GM18519 (cell line): ENCODE measurements around the gene LRMDA.

Source experiments
- ATAC-seq: cut with Tn5 transposase; IDR thresholded peaks from one replicate; pipeline ENCODE4 v1.9.1; 2021; ENCODE audit warnings: mild to moderate bottlenecking, moderate library complexity; ENCODE audit not compliant: unreplicated experiment, low FRiP score

The LRMDA gene

GRCh38 chr10:75847477-75847876 lies 416.1 kb downstream of the LRMDA start:
- ATAC-seq = no peak

DNA sequence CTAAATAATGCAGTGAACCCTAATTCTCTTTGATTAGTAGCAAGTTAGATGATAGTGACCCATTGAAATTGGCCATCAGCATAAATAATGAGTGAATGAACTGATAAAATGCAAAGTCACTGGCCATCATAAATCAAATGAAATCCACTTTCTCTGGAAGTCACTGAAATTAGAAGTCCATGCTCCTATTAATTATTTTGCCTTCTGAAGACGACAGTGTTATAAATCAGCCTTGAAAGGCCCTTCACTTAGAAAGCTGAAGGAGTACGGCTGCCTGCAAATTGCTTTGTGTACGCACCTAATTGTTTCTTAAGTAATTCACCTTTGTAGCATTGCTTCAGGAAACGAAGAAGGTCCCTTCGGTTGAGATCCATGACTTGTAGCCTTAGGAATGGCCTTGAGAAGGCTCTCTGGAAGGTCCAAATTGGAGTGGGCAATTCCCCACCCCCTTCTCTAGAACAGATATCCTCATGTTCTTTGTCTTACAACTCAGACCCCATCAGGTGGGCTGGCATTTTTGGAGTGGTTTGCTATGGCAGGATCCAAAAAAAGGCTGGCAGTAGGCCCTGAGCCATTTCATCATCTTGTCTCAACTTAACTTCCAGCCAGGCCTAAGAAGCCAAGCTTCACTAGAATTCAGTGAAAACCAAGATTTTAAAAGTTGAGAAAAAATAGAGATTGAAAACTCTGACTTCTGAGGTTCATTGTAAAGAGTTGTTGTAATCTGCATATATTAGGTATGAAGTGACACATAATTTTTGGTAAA lies 420.3 kb downstream of the LRMDA start:
- ATAC-seq = no peak

- no peak for ATAC-seq
Observed at GRCh38 chr10:75852851-75853484, 421.5 kb downstream of the LRMDA start.

DNA sequence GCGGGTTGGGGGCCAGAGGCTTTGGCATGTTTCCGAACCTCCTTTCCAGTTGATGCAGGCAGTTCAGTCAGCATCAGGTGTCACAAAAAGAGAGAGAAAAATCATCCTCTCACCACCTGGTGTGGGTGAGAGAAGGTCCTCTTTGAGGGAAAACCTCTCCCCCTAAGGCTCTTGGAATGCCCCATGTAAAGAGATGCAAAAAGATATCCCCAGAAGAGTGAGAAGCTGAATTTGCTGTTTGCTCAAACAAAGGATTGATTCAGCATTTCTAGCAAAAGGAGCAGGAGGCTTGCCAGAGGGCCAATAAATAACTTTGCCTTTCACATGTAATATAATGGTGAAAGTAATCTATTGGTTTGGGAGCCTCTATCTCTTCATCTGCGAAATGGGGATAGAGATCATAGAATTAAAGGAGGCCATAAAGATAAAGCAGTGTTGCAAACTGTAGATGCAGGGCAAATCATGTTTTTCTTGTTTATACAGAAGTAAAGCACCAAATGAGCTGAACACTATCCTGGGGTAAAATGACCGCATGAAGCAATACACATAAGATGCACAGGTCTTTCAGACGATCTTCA lies 425.9 kb downstream of the LRMDA start:
- no peak for ATAC-seq

DNA sequence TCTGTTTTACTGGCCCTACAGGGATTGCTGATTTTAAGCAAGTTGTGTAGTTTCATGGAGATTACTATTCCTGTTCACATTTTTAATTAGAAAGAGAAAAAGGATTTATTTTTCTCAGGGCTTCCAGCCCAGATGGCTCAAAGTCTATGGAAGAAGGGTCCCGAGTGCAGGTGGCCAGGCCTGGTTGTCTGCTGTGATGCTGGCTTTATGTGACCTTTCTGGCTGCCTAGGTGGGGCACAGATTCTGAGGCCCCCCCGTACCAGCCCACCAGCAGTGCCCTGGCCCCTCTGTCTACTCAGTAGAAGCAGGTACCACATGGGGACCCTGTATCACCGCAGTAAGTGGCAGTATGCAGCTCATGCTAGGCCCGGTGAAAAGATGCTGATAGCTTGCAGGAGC lies 426.5 kb downstream of the LRMDA start:
- ATAC-seq = no peak

DNA sequence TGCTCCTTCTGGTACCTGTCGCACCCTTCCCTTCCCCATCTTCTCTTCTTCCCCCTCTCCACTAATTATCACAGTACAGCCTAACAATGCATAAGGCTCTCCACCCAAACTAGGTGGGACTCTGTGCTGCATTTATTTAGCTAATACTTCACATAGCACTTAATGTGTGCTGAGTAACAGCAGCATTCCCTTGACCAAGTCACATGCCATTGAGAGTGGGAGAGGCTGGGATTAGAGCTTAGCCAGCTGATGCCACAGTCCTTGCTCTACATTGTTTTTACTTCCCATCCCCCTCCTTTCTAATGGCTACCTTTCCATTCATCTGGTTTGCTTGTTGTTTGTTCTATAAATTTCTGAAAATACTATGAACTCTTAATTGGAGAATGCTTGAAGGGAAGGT lies 426.9 kb downstream of the LRMDA start:
- no peak for ATAC-seq

- ATAC-seq = no peak
Observed at GRCh38 chr10:75859141-75859540, 427.7 kb downstream of the LRMDA start.

GRCh38 chr10:75860009-75860408 lies 428.6 kb downstream of the LRMDA start:
- ATAC-seq = no peak

GRCh38 chr10:75861582-75861981 lies 430.2 kb downstream of the LRMDA start:
- ATAC-seq = no peak

DNA sequence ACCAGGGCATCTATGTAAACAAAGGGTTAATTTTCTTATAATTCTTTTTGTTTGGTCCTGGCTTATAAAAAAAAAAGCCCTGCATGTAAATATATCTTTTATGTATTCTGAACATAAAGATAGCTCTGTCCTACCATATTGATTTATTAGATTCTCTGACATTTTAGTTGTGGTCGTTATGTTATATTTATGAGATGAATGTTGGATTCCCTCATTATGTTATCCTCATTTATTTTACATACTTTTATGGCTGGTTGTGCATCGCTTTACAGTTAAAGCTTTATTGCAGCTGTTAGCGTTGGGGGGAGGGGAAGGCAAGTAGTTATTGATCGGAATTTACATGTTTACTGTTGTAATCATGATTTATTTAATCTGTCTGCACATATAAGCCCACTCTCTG lies 431.5 kb downstream of the LRMDA start:
- no peak for ATAC-seq

DNA sequence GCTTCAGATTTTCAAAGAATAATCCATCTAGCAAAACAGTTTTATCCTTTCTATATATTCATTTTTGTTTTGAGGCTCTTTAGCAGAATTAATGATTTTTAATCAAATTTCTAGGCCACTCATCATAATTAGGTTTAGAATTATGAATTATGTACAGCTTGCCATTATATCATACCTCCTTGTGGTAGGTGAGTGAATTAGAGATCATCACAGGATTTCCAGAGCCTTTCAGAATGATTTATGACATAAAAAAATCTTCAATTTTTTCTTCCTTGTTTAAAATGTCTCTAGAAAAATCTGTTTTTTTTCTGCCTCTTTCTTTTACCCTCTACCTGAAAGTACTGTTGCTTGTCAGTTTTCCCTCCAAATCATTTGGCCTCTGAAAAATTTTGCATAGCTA lies 433.3 kb downstream of the LRMDA start:
- ATAC-seq = no peak

- ATAC-seq = no peak
Observed at GRCh38 chr10:75865413-75866299, 434.2 kb downstream of the LRMDA start.

DNA sequence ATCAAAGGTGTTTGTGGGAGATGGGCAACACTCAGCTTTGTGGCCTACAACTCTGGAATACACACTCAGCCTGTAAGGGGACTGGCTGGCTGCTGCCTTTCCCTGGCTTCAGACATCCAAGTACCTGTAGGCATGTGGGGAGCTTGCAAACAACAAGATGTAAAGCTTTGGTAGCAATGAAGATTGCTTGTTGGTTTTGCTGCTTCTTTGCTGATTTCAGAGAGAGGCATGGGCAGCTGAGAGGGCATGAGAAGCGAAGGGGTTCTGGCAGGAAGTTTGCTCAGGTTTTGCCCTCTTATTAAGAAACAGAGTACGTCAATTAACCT lies 434.8 kb downstream of the LRMDA start:
- ATAC-seq = no peak

- no peak for ATAC-seq
Observed at GRCh38 chr10:75866731-75867130, 435.3 kb downstream of the LRMDA start.

GRCh38 chr10:75868574-75868973 lies 437.1 kb downstream of the LRMDA start:
- ATAC-seq = no peak

DNA sequence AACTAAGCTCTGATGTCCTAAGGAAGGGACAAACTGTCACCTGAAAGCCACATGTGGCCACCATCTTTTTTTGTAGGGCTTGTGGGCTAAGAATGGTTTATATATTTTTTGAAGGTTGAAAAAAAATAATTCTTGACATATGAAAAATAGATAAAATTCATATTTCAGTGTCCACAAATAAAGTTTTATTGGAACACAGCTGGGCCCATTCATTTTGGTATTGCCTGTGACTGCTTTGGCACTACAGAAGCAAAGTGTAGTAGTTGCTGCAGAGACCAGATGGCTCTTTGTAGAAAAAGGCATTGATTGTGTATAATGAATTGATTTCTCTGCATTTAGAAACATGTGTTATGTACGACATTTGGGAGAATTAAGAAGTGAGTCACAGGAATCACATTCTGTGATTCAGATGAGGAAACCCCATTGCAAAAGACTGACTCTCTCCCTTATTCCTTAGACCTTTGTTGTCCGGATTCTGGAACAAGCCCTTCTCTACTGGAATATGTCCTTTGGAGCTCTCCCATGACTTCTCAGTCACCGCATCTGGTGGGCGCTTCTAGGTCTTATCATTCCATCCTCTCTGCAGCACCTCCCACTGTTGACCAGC lies 438.7 kb downstream of the LRMDA start:
- no peak for ATAC-seq

GRCh38 chr10:75875740-75876139 lies 444.3 kb downstream of the LRMDA start:
- ATAC-seq = no peak

DNA sequence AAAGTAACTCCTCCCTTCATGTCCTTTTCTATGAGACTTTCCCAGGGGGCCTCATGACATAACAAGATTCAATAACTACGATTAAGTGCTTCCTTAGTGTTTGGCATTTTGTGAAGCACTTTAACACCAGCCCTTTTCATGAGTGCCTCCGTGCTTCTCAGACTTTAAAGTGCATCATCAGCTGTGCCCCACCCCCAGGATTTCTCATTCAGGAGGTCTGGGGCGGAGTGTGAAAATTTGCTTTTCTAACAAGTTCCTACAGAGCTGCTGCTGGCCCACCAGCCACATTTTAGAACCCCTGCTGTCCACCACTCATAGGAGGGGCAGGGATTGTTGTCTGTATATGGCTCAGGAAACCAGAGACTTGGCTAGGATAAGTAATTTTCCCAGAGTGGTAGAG lies 445.3 kb downstream of the LRMDA start:
- ATAC-seq = no peak

GRCh38 chr10:75877877-75878276 lies 446.5 kb downstream of the LRMDA start:
- ATAC-seq = no peak

DNA sequence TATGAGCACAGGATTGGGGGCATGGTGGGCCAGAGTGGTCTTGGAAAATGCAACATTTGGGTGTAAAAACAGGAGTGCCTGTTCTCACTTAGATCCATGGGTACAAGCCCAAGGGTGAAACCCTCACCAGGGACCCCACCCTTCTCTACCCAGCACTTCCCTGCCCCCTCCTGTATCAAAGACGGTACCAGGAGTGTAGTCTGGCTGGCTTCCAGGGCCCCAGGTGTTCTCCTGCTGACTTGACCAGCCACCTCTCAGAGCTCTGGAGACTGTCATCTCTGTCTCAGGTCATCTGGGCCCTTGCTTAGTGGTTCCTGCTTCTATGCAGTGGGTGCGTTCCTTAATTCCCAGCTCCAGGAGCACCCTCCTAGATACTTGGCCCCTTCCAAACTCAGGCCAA lies 447.2 kb downstream of the LRMDA start:
- ATAC-seq = no peak
